CMK (cell line): Measurements from ENCODE around the gene RTN4IP1.

ENCODE experiments used
- DNase-seq: peaks from one replicate; pipeline ENCODE4 v3.0.0-alpha.2; 2010; ENCODE audit warnings: low read depth

RTN4IP1 gene, protein sequence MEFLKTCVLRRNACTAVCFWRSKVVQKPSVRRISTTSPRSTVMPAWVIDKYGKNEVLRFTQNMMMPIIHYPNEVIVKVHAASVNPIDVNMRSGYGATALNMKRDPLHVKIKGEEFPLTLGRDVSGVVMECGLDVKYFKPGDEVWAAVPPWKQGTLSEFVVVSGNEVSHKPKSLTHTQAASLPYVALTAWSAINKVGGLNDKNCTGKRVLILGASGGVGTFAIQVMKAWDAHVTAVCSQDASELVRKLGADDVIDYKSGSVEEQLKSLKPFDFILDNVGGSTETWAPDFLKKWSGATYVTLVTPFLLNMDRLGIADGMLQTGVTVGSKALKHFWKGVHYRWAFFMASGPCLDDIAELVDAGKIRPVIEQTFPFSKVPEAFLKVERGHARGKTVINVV

DNA sequence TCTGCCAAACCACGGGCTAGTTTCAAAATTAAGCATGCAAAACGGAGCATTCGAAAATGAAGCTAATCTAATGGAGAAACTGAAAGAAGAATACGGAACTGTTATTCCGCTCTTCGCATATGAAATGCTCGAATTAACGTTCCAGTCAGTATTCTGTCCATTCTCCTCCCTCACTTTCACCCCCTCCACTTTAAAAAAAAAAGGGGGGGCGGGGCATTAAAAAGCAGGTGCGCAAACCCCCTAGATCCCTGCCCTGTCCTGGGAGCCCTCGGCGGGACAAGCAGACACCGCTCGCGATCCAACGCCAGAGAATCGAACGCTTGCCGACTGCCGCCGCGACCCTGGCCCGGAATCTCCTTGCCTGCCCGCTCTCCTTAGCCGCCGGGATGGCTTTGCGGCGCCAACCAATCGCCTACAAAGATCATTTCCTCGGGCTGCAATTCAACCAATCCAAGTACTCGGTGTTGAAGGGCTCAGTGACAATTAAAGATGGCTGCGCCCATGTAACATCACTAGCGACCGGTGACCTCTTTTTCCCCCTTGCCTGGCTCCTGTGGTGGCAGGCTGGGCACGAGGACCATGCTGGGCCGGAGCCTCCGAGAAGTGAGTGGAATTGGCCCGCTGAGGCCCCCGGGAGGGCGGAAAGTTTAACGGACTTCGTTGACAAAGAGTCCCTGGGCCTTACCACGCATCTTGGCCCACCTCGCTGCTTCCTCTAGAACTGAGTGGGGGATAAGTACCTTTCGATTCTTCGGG, at the start of gene RTN4IP1, which contains the start of gene QRSL1:
TSS of gene RTN4IP1 (minus strand) at position 396 of the 756 bp plus-strand sequence. CDS start 477 bp downstream, outside the sequence.
TSS of gene QRSL1 (plus strand) at position 476 of the 756 bp plus-strand sequence. CDS start at position 580, 104 bp downstream.
- peak; percentile 86 for DNase-seq

DNA sequence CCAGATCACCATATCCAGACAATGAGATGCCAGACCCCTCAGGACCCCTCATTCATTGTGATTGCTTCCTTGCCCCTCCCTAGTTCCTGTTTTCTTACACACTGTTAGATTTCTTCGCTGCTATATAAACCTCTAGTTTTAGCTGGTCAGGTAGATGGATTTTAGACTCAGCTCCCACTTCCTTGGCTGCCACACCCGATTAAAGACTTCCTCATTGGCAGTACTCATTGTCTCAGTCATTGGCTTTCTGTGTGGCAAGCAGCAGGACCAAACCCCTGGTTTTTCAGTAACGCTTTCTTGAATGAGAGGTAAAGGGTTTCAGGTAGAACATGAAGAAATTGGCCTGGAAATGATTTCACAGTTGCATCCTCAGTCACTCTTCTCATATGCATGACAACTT, 48.0 kb upstream of the RTN4IP1 start:
- no peak for DNase-seq

DNA sequence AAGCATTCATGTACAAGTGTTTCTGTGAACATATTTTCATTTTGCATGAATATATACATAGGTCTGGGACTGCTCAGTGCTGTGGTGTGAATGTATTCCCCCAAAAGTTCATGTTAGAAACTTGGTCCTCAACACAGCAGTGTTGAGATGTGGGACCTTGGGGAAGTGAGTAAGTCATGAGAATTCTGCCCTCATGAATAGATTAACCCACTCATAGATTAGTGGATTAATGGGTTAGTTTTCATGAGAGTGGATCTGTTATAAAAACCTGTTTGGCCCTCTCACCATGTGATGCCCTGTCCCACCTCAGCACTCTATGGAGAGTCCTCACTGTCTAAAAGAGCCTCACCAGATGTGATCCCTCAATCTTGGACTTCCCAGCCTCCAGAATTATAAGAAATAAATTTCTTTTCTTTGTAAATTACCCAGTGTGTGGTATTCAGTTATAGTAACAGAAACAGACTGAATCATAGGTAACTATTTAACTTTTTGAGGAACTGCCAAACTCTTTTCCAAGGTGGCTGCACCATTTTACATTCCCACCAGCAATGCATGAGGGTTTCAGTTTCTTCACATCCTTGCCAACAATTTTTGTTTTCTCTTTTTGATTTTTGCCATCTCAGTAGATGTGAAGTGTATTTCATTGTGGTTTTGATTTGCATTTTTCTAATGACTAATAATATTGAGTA, 45.4 kb upstream of the RTN4IP1 start:
- no peak for DNase-seq

DNA sequence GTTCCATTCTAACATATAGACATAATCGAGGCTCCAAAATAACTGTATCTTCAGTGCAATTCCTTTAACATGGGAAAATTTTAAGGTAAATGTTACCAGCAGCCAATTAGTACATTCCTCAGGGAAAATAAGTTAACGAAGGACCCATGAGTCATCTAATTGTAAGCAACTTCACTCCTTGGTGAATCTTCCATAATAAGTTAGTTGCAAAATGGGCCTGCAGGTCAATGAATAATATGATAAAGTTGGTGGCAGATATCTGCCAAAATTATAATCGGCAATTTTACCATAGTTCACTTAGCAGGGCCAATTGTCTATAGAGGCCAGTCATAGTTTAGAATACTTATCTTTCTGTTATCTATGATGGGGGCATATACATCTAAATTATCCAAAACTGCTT, 42.4 kb upstream of the RTN4IP1 start:
- DNase-seq, result no peak

DNA sequence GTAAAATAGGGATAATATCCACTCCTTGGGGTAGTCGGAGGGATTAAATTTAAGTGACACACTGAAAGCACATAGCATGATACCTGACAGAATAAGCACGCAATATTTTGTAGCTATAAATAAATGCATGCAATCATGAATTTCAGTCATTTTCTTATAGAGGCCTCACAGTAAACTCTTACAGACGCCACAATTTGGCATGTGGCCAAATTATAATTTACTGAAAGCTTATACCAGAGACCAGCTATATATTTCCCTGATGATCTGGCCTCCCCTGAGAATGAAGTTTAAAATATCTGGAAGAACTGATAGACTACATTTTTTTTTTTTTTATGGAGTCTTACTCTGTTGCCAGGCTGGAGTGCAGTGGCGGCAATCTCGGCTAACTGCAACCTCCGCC, 40.9 kb upstream of the RTN4IP1 start:
- no peak for DNase-seq

DNA sequence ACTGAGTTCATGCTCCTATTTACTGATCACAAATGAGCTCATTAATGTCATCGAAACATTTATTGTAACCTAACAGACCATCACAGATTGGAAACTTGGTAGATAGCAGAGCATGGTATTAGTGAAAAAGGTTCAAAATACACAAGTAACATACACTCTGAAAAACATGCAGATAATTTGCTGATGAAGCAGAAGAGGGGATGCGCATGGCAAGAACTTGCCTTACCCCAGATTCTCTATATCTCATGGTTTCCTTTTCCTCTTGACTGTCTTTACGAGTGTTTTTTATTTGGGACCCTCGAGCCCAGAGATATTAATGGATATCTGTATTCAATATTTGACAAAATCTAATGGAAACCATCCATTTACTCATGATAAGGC, 37.7 kb upstream of the RTN4IP1 start:
- no peak for DNase-seq

DNA sequence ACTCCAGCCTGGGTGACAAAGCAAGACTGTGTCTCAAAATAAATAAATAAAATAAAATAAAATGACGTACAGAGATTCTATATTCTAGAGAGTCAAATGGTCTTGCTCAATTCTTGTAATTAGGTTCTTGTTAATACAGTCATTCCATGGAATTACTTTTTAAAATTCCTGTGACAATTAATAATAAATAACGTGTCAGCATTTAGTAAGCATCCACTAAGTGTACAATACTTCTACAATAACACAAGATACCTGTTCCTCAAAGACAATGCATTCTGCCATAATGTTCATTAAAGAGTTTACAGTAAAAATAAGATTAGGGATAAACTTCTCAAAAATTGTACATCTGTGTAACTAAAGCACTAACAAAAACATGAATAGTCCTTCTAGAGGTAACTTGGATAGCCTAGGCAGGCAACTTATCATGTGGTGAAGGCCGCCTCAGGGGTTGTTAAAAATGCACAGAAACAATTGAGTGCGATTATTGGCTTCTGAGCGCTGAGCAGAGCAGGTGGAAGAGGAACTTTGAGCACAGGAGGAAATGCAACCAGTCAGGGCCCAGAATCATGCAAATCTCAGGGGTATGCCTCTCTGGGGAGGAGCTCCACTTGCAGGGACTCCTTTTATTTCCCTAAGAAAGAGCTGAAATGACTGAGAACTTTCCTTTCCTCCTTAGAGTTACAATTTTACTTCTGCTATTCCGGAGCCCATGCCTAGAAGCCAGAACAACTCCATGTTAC, 37.2 kb upstream of the RTN4IP1 start:
- no peak for DNase-seq

DNA sequence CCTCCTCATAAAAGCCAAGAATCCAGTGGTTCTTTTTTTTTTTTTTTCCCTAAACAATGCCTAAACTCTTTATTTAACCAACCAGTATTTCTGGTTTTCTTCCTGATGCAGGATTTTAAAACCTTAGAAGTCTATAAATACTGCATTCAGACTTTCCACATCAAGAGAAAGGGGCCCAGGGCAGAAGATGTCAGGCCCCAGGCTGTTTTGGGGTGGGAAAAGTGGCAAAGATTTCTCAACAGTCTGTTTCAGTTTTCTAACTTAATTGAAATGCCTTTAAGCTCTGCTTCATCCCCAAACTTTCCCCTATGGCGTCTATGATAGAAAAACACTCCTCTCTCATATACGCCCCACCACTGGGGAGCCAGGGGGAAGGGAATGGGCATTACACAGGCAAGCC, 33.2 kb upstream of the RTN4IP1 start:
- no peak for DNase-seq

DNA sequence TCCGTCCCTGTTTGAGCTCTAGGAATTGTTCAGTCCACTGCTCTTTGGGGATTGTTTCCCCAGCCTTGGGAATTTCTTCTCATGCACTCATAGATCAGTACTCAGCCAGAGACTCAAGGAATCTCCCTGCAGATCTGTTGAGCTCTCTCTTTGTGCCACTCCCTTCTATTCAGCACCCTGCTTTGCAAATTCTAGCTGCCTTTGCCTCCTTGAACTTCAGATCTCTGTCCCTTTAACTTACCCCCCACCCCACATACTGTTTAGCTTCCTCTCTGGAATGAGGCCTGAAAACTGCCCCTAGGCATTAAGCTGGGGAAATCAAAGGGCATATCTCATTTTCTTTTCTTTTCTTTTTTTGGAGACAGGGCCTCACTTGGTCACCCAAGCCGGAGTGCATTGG, 30.6 kb upstream of the RTN4IP1 start:
- DNase-seq, result no peak

DNA sequence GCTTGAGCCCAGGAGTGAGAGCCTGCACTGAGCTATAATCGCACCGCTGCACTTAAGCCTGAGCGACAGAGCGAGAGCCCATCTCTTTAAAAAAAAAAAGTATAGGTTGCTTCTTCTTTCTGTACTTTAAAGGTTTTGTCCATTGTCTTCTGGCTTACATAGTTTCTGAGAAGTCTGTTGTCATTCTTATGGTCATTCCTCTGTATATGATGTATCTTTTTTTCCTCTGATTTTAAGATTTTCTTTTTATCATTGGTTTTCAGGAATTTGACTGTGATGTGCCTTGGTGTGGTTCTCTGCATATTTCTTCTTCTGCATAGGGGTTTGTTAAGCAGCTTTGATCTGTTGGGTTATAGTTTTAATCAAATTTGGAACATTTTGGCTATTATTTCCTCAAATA, 29.2 kb upstream of the RTN4IP1 start:
- no peak for DNase-seq

DNA sequence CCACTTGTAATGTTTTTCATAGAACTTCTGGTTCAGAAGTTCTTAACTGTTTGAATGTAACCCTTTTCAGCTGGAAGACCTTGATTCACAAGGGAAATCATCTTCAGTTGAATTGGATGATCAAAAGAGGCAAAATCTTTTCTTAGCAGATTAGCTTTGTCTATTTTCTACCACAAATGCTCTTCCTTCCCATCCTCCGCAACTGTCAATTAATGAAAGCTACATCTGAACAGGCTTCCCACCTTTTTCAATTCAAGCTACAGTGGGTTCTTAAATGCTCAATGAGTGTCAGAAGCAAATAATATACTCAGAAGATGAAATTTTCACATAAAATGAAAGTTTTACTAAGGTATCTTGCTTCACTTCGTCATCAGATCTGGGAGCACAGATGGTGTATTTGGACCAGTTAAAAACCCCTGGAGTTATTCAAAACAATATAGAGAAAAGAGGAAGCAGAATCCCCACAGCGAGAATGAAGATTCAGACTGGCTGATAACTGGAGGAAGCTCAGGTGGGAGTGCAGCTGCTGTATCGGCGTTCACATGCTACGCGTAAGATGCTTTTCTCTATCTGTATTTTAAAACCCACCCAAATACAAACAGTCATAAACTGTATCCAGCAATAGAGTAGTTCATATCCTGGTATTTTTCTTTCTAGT, 19.5 kb upstream of the RTN4IP1 start:
- DNase-seq, result no peak

DNA sequence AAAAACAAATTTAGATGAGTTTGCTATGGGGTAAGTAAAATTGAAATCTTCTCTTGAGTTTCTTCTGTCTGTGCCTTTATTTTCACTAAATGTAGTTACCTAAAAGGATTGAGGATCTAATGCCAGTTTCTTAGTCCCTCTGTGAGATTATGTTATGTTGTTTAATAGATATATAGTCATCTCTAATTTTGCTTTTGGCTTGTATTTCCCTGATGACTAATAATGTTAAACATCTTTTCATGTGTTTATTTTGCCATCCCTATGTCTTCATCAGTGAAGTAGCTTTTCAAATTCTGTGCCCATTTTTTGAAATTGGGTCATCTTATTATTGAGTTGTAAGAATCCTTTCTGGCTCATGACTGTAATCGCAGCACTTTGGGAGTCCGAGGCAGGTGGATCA, 13.8 kb upstream of the RTN4IP1 start:
- no peak for DNase-seq

DNA sequence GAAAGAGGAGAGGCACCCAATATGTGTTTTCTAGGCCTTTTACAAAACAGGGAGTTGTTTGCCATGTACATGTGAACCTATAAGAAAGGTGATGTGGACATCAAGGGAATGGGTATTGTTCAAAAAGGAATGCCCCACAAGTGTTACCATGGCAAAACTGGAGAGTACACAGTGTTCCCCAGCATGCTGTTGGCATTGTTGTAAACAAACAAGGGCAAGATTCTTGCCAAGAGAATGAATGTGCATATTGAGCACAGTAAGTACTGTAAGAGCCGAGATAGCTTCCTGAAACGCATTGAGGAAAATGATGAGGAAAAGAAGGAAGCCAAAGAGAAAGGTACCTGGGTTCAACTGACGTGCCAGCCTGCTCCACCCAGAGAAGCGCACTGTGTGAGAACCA, 13.2 kb upstream of the RTN4IP1 start:
- no peak for DNase-seq

DNA sequence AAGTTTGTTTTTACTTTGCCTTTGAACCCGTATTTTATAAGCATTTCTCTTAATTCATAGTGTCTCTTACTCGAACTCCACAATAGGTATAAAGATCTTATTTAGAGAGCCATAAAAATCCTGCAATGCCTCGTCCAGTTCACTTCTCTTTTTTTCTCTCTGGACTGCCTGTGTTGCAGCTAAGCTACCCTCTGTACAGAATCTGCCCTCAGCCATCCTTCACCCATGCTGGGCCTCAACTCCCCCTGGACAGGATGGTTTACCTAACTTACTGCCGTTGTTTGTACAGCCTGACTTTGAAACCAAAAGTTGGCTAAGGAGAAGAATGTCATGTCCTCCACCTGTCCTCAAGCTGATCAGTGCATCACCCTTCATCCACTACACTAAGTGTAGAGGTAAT, 10.5 kb upstream of the RTN4IP1 start:
- DNase-seq, result no peak

DNA sequence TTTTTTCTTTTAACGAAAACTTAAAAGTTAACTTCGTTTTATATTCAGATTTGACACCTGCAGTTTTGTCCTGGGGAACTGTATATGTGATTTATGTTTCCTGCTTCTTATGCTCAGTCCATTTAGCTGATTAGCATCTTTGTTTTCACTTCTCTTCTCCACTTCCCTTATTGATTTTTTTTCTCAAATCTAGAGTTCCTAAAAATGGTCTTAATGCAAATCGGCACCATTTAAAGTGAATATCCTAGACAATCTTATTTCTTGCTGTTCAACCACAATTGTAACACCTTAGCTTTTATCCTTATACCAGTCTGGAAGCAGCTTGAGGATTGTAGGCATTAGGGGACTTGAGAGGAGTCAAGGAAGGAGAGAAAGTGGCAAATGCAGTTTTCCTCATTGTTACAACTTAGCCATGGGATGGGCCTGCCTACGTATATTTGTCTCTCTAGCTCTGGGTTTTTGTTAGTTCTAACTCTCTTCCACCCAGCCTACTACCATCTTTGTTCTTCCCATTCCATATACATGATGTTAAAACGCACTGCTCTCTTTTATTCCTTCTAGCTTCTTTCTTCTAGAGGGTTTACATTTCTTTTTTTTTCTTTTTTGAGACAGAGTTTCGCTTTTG, 8.5 kb upstream of the RTN4IP1 start:
- no peak for DNase-seq

DNA sequence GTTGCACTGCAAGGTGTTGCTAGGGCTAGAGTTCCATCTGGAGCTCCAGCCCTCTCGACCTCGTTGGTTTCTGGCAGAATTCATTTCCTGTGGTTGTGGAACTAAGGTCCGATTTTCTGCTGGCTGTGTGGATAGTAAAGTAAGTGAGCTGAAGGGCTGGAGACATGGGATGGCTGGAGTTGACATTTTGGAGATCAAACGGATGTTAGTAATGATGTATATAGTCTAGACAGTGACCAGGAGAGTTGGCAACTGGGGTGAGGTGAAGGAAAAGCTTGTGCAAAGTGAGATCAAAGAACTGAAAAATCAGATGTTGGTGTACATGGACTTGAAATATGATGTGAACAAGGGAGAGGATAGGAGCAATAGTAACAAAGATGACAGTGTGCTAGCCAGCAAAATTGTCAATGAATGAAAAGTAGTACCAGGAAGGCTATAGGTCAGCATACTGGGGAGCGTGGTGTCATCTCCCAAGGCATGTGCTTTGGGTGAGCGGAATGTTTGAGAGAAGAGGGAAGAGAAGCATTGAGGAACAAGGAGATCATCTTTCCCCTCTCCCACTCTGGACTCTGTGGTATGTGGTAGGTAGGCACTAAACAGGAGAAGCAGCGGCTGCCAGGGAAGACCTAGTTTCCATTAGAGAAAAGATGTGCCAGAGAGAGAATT, 7.9 kb upstream of the RTN4IP1 start:
- DNase-seq, result no peak

DNA sequence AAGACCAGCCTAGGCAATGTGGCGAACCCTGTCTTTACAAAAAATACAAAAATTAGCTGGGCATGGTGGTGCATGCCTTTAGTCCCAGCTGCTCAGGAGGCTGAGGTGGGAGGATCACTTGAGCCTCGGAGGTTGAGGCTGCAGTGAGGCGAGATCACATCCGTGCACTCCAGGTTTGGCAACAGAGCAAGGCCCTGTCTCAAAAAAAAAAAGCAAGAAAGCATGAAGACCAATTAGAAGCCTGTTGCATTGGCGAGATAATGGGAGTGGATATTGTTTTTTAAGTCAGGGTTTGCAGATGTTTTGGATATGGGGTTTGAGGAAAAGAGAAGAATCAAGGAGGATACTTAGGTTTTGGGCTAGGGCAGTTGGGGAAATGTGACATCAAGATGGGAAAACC, 5.3 kb upstream of the RTN4IP1 start:
- no peak for DNase-seq

DNA sequence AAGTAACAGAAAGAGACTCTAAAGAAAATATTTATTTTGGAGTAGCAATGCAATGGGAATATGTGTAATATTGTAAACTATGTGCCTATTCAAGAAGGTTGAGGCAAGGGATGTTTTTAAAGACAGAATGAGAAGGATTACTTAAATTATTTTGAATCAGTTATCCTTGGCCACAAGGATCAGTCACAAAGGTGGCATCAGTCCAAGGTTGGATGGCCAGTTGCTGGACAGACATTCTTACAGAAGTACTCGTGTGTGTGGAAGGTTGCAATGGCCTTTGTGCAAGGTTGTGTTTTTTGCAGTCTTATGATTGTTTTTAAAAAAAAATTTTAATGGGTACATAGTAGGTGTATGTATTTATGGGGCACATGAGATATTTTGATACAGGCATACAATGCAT, 2.0 kb upstream of the RTN4IP1 start:
- DNase-seq, result no peak

DNA sequence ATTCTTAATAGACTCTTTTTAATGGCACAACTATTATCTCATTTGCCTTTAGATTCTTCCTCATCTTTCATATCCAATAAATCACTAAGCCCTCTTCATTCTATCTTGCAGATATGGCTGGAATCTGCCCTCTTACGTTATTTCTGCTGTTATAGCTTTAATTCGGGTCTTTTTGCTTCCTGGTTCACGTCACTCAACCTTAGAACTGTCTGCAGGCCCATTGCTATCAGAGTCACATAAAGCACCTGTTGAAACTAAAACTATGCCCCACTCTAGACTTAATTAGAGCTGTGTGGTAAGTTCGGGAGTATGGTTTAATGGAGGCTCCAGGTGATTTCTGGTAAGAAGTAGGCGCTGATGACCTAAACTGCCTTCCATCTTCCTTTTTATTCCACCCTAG, 1.1 kb upstream of the RTN4IP1 start:
- no peak for DNase-seq

DNA sequence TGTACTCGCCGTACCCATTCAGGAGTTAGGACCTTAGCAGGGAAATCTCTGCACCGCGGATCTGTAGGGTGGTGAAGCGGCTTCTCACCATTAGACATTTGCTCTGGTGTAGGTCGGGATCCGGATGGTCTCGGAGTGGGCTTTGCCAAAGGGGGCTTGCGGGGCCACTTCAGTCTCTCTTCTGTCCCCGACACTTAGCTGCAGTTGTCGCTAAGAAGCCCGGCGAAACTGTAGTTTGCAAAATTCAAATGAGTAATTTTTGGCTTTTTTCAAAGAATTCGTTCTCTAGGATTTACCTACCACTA, 513 bp upstream of the RTN4IP1 start:
- DNase-seq, result no peak

DNA sequence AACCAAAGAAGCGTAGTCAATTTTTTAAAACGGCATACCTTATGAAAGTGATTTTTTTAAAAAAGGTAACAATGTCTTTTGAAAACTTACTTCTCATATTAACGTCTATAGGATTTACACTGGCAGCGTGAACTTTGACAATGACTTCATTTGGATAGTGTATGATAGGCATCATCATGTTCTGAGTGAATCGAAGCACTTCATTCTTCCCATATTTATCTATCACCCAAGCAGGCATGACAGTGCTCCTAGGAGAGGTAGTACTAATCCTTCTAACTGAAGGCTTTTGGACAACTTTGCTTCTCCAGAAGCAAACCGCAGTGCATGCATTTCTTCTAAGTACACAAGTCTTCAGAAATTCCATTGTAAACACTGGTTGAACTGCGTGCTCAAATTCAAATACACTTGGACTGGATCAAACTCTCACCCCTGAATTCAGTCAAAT, 618 bp downstream of the RTN4IP1 start:
- no peak for DNase-seq
